A549 treated with AZD9567 at 1 μM for 4 hours (cell line): ENCODE measurements around the gene KLHL1. TPM values are rescaled to one million over a fixed set of nuclear protein-coding genes. Genes with fewer than 3 reads are reported as not detected.

Source experiments
- total RNA-seq: library from RNA; stranded (reverse); fragments of 200-300 nt; extraction: Qiagen RNA extraction; gene quantifications from 5 replicates; pipeline ENCODE4 v1.2.3, GENCODE V29; 2022; ENCODE audit not compliant: insufficient read depth

Gene KLHL1
- not detected in 5 replicates for total RNA-seq

GRCh38 chr13:70108356-70109105, at the start of gene KLHL1:
Gene KLHL1, minus strand, starts transcription at chr13:70108452. Its CDS starts 753 bp downstream, at chr13:70107699.

GRCh38 chr13:70107498-70108281, 562 bp downstream of the KLHL1 start, which contains the start of gene ATXN8OS:
Gene ATXN8OS, plus strand, starts transcription at chr13:70107826.

Other genes with a start within 250 kb of the KLHL1 start
- gene ATXN8OS, start 626 bp downstream of the KLHL1 start, total RNA-seq, result not detected in 5 replicates